Central memory CD4-positive, alpha-beta T cell (primary cell): ENCODE data around the gene PIK3C2A.
"Not testable (repeated sequence)": the region's sequence is repeated elsewhere in the genome, so short reads cannot be mapped to it uniquely, and the experiment has no call there.

Source experiments
- DNase-seq: peaks from one replicate; pipeline ENCODE4 v3.0.0; 2022
- total RNA-seq, 3 experiments: gene quantifications; one replicate each; lab custom pipeline; 2026; lab: John Stamatoyannopoulos, UW

The PIK3C2A gene, protein sequence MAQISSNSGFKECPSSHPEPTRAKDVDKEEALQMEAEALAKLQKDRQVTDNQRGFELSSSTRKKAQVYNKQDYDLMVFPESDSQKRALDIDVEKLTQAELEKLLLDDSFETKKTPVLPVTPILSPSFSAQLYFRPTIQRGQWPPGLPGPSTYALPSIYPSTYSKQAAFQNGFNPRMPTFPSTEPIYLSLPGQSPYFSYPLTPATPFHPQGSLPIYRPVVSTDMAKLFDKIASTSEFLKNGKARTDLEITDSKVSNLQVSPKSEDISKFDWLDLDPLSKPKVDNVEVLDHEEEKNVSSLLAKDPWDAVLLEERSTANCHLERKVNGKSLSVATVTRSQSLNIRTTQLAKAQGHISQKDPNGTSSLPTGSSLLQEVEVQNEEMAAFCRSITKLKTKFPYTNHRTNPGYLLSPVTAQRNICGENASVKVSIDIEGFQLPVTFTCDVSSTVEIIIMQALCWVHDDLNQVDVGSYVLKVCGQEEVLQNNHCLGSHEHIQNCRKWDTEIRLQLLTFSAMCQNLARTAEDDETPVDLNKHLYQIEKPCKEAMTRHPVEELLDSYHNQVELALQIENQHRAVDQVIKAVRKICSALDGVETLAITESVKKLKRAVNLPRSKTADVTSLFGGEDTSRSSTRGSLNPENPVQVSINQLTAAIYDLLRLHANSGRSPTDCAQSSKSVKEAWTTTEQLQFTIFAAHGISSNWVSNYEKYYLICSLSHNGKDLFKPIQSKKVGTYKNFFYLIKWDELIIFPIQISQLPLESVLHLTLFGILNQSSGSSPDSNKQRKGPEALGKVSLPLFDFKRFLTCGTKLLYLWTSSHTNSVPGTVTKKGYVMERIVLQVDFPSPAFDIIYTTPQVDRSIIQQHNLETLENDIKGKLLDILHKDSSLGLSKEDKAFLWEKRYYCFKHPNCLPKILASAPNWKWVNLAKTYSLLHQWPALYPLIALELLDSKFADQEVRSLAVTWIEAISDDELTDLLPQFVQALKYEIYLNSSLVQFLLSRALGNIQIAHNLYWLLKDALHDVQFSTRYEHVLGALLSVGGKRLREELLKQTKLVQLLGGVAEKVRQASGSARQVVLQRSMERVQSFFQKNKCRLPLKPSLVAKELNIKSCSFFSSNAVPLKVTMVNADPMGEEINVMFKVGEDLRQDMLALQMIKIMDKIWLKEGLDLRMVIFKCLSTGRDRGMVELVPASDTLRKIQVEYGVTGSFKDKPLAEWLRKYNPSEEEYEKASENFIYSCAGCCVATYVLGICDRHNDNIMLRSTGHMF (N-terminal part only)
- total RNA-seq: 87.1 to 98.2 (median 95.1) reads per million in 3 experiments

DNA sequence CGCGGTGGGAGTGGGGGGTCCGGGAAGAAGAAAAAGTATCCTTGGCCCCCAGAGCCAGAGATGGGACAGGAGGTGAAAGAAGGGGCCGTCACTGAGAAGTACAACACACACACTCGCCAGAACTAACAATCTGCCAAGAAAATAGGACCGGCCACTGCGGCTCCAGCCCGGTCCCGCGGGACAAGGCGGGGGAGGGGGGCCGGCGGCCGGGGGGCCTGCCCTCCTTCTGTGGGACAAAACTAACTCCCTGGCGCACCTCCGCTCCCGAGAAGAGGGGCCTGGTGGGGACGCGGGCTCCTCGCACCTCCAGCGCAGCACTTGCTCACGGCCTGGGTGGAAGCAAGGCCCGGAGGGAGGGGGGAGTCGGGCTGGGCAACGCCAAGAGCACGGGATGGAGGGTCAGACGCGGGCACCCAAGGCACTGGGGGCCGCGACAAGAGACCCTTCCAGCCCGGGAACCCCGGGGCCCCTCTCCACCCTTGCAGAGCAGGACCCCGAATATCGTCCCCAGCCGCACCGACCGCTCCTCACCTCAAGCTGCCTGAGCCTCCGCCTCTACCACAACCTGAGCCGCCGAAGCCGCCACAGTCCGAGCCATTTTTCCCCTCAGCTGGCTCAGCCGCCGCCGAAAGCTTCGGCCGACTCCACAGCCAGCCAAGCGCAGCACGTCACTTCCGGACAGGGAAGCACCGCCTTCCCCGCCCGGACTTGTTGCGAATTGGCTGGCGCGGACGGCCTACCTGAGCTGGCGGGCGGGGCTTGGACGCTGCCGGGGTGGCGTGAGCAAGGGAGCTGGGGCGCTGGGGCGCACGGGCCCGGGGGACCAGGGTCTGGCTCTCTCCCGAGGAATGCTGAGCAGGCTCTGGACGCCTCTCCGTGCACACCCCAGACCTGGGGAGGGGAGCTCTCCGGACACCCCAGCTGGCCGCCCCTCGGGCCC is at the start of gene PIK3C2A:
PIK3C2A (minus strand) TSS at position 670 of the 940 bp plus-strand sequence. CDS start 38,245 bp downstream, outside the sequence.
- peak; percentile 89 for DNase-seq

DNA sequence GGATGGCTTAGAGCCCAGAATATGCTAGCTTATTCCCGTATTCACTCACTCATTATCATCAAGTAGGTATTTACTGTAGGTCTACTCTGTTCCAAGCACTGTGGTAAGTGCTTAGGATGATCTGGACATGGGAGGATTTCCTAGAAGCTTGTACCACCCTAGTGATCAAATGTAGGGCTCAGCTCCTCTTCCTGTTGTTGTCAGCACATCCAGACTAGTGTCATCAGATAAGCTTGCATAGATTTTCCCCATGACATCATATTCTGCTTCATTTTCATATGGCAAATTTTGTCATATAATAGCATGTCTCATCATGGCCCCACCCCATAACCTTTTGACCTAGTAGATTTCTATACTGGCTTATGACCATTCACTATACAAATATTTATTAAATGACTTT is 49.4 kb upstream of the PIK3C2A start:
- DNase-seq: no peak

DNA sequence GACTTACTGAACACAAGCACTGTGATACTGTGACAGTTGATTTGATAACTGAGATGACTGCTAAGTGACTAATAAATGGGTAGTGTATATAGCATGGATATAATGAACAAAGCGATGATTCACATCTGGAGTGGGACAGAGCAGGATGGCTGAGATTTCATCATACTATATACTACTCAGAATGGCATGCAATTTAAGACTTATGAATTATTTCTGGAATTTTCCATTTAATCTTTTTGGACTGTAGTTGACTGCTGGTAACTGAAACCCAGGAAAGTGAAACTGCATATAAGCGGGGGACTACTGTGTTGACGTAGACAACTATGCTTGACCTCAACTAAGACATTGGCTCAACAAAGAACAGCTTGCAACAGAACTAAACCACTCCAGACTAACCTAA is 48.7 kb upstream of the PIK3C2A start:
- no peak for DNase-seq

DNA sequence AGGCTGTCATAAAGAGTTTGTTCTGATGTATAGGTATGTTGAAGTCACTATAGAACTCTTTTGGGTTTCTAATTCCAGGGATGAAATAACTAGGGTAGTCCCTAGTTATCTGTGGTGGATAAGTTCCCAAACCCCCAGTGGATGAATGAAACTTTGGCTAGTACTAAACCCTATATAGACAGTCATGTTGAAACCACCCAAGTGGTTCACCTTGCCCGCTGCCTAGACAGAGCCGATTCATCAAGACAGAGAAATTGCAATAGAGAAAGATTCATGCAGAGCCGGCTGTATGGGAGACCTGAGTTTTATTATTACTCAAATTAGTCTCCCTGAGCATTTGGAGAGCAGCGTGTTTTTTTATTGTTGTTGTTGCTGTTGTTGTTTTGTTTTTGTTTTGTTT is 44.9 kb upstream of the PIK3C2A start:
- DNase-seq: no peak

DNA sequence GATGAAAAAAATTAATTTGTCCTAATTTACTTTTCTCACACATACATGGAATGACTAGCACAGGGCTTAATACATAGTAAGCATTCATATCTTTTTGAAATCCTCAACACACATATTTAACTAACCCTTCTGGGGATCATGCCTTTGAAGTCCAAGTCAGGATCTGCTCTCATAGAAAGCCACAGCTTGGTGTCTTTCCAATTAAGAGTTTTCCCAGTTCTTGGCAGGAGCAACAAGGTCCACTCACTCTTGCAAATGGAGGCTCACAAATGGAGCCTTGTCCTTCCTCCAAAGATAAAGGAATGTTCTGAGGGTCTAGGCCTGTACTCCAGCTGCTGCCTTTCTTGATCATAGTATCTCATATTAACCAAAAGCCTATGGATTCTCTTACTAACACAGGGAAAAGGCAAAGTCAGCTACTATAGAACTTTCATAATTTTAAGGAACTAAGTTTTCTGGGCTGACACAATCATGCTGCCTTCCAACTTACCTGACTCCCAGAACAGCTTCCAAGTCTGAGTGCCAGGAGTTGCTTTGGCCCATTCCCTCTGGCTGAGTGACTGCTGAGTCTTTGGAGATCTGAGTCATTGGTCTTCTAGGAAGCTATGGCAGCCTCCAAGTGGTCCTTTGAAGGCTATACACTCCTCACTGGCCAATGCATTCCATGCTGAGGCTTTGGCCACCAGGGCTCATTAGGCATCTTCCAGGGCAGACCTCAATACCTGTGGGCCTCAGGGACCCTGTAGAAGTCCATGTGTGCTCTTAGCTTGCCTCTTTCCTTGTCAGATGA is 43.0 kb upstream of the PIK3C2A start:
- DNase-seq: no peak

DNA sequence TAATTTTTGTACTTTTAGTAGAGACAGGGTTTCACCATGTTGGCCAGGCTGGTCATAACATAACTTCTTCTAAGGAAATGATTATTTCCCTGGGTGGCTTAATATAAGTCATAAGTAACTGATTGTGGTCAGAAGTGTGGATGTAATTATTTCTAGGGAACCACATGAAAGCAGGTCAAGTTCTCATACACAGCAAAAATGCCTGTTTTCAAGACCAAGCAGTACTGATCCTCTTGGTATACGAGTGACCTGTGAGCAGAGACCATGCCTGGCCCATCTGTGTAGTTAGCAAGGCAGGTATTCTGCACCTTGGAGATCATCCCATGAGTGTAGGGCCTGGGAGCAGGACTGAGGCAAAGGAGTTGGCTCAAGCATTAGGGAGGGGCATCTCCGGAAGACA is 36.3 kb upstream of the PIK3C2A start:
- DNase-seq: no peak

DNA sequence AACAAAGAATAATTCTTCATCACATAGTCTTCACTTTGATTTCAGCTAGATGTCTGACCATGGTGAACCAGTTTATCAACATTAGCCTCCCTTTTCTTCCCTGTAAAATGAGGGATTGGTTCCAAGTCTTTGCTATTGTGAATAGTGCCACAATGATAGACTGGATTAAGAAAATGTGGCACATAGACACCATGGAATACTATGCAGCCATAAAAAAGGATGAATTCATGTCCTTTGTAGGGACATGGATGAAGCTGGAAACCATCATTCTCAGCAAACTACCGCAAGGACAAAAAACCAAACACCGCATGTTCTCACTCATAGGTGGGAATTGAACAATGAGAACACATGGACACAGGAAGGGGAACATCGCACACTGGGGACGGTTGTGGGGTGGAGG is 35.2 kb upstream of the PIK3C2A start:
- not testable (repeated sequence) for DNase-seq

DNA sequence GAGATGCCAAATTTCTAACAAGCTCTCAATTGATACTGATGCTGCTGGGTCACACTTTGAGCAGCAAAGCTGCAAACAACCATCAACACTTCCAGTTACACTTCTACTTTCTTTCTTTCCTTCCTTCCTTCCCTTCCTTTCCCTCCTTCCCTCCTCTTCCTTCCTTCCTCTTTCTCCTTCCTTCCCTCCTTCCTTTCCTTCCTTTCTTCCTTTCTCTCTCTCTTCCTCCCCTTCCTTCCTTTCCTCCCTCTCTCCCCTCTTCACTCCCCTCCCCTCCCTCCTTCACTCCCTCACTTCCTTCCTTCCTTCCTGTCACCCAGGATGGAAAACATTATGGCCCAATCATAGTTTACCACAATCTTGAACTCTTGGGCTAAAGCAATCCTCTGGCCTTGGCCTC is 33.0 kb upstream of the PIK3C2A start:
- DNase-seq: no peak

DNA sequence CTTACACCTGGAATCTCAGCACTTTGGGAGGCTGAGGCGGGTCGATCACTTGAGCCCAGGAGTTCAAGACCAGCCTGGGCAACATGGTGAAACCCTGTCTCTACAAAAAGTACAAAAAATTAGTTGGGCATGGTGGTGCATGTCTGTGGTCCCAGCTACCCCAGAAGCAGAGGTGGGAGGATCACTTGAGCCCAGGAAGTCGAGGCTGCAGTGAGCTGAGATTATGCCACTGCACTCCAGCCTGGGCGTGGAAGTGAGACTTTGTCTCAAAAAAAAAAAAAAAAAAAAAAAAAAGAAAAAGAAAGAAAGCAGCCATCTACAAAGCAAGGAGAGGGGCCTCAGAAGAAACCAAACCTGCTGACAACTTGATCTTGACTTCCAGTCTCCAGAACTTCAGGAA is 32.1 kb upstream of the PIK3C2A start:
- DNase-seq: not testable (repeated sequence)

DNA sequence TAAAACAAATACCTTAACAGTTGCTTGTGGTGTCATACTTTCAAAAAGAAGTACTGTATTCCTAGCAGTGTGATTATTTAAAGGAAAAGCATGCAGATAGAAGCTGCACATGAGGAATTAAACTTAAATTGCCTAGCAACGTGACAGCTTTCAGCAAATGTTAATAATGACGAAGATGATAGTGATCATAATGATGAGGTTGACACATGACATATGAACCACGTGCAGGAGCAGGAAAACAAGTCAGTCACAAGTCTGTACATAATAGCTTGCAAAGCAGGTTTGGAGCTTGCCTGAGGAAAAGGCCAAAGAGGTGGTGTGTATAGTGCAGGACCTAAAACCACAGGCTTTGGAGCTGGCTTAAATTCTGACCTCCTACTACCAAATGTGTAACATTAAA is 30.6 kb upstream of the PIK3C2A start:
- DNase-seq: no peak

DNA sequence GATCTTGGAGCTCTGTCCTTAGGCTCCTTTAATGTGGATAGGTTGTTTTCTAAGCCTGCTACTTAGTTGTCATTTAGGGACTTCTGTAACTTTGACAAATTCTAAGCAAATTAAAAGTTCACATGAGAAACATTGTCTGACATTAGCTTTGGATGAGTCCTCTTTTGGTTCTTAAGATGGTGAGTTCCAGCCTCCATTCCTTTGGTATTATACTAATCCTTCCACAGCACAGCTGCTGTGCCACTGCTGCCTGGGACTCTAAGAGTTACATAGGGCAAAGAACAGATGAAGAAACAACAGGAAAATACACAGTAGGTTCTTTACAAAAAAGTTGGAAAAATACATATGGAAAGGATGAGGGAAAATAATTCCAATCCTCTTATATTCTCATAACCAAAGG is 25.3 kb upstream of the PIK3C2A start:
- no peak for DNase-seq

DNA sequence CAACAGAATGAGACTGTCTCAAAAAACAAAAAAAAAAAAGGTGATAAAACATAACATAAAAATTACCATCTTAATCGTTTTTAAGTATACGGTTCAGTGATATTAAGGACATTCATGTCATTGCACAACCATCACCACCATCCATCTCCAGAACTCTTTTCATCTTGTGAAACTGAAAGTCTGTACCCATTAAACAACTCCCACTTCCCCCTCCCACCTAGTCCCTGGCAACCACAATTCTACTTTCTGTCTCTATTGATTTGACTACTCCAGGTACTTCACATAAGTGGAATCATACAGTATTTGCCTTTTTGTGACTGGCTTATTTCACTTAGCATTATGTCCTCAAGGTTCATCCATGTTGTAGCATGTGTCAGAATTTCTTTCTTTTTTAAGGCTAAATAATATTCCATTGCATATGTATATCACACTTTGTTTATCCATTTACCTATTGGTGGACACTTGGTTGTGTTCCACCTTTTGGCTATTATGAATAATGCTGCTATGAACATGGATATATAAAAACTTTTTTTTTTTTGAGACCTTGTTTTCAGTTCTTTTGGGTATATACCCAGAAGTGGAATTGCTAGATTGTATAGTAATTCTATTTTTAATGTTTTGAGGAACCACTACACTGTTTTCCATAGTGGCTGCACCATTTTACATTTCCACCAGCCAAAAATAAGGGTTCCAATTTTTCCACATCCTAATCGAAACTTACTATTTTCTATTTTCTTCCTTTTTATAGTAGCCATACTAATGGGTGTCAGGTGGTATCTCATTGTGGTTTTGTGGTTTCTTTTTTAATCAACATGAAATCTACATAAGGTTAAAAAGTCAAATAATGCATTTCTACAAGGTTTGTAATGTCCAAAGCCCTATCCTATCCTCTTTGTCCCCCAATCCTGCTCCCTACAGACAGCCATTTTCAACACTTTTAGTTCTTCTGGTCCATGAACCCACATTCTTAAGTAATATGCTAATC is 23.4 kb upstream of the PIK3C2A start:
- DNase-seq: peak; percentile 42

DNA sequence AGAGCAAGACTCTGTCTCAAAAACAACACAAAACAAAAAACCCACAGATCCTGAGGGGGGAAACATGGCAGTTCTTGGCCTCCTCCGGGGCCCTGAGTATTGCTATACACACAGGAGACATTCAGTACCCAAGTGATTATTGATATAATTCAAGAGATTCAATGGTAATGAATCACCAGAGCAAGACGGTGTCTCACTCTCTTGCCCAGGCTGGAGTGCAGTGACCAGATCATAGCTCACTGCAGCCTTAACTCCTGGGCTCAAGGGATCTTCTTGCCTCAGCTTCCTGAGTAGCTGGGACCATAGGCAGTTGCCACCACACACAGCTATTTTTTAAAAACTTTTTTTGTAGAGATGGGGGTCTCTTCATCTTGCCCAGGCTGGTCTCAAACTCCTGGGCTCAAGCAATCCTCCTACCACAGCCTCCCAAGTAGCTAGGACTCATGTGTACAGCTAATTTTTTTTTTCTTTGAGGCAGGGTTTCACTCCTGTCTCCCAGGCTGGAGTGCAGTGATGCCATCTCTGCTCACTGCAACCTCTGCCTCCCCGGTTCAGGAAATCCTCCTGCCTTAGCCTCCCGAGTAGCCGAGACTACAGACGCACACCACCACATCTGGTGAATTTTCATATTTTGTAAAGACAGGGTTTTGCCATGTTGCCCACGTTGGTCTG is 21.8 kb upstream of the PIK3C2A start:
- no peak for DNase-seq

DNA sequence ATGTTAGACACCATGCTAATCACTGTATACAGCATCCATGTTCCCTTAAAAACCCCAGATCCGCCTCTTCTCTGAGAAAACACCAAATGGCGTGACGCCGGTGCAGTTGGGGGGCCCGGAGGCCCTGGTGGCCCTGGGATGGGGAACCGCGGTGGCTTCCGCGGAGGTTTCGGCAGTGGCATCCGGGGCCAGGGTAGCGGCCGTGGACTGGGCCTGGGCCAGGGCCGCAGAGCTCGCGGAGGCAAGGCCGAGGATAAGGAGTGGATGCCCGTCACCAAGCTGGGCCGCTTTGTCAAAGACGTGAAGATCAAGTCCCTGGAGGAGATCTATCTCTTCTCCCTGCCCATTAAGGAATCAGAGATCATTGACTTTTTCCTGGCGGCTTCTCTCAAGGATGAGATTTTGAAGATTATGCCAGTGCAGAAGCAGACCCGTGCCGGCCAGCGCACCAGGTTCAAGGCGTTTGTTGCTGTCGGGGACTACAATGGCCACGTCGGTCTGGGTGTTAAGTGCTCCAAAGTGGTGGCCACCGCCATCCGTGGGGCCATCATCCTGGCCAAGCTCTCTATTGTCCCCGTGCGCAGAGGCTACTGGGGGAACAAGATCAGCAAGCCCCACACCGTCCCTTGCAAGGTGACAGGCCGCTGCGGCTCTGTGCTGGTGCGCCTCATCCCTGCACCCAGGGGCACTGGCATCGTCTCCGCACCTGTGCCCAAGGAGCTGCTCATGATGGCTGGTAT is 20.6 kb upstream of the PIK3C2A start:
- DNase-seq: not testable (repeated sequence)

DNA sequence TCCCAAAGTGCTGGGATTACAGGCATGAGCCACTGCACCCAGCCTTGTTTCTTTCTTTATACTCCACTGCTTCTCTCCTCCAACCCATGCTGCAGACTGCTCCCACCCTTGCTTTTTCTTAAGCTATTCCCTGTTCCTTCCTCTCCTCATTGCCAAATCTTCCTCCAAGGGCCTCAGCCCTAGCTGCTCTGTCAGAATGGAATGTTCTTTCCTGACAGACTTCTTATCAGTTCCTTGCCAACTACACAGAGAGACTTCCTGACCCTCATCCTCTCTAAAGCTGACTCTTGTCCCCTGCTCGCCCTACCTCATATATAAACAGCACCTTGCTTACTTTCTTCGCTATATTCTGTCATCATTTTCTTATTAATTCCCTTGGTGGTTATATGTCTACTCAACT is 16.9 kb upstream of the PIK3C2A start:
- DNase-seq: no peak

DNA sequence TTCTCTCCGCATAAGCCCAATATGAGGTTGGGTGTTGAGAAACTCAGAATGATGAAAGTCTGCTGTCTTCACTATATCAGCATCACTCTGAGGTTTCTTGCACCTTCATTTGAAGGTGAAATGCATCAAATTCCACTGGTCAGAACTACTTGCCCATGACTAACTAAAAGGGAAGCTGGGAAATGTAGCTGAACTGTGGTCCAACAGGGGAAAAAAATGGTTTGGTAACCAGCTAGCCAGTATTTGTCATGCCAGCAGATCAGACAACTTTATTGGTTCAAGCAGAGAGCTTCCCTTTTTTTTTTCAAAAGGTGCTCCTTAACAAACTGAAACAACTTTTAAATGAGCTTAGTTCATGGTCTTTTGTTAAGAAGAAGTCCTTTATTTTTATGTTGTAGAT is 14.2 kb upstream of the PIK3C2A start:
- DNase-seq: no peak

DNA sequence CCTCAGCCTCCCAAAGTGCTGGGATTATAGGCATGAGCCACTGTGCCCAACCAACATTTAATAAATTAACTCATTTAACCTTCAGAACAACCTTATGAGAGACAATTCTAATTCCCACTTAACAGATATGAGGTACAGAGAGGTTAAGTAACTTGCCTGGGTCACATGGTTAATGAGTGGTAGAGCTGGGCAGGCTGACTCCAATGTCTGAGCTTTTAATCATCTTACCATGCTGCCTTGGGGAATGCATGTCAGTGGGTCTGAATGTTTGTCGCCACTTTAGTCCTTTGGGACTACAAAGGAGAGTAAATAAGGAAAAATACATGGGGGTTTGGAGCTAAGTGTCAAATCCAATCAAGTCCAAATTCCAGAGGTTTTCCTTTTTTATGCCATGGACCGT is 11.2 kb upstream of the PIK3C2A start:
- no peak for DNase-seq

DNA sequence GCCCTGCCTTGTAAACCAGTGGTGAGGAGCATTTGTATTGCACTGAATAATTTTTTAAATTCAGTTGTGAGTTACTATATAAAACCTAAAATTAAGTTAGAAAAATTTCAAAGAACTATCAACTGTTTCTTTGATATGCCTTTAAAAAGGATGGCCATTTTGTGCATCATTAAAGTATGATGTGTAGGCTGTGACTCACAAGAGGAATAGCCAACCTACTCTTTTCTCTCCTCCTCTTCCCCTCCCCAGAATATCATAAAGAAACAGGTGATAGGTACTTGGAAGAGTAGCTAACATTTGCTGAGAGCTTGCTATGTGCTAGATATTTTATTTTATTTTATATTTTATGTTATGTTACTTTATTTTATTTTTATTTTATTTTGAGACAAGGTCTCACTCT is 10.6 kb upstream of the PIK3C2A start:
- no peak for DNase-seq
